Right lobe of liver (tissue), 4 donors: ENCODE results near the gene NTMT1.

Source experiments
- POLR2A ChIP-seq: fragments of 450-650 bp; IDR thresholded peaks from one replicate; pipeline ENCODE4 v1.6.1; 2017; ENCODE audit warnings: antibody characterized with exemption, mild to moderate bottlenecking
- TF ChIP-seq, protein P1 (sequence below), 4 donors: fragments of 200-600 bp in 3 of 4; fragments of 450-650 bp in 1 of 4; IDR thresholded peaks; one replicate each; pipeline versions ENCODE4 v1.5.1 to v1.8.0; 2016 to 2022; ENCODE audit warnings: antibody characterized with exemption in 4 of 4, mild to moderate bottlenecking in 2 of 4
- donor health status: DM: no; HTN: no; CAD: no.
- donor health status: DM: no; HTN: no; CAD: no.
- donor health status: DM: no; HTN: yes; CAD: no.

DNA sequence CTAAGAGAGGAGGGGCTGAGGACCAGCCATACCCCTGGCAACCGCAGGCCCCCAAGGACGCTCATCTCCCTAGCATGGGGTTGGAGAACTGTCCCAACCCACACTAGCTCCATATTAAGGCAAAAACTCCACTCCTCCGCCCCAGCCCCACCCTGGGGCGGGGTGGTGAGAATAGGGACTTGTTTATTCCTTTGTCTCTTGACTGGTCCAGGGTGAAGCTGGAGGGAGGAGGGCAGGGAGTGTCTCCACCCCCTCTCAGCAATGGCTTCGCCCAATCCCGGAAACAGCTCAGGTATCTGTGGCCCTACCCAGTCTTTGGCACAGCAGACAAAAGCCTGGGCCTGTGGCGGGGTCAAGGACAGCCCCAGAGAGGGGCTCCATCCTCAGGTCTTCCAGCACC lies 56.4 kb downstream of the NTMT1 start:
- TF ChIP-seq, protein P1, sequence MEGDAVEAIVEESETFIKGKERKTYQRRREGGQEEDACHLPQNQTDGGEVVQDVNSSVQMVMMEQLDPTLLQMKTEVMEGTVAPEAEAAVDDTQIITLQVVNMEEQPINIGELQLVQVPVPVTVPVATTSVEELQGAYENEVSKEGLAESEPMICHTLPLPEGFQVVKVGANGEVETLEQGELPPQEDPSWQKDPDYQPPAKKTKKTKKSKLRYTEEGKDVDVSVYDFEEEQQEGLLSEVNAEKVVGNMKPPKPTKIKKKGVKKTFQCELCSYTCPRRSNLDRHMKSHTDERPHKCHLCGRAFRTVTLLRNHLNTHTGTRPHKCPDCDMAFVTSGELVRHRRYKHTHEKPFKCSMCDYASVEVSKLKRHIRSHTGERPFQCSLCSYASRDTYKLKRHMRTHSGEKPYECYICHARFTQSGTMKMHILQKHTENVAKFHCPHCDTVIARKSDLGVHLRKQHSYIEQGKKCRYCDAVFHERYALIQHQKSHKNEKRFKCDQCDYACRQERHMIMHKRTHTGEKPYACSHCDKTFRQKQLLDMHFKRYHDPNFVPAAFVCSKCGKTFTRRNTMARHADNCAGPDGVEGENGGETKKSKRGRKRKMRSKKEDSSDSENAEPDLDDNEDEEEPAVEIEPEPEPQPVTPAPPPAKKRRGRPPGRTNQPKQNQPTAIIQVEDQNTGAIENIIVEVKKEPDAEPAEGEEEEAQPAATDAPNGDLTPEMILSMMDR (IDR thresholded peaks at IDR 0.05), result no peak
- no peak for TF ChIP-seq POLR2A
